Astrocyte (in vitro differentiated cells and primary cell): ENCODE results near the gene DDTL. TPM values are rescaled to one million over a fixed set of nuclear protein-coding genes. Genes with fewer than 3 reads are reported as not detected.

ENCODE experiments used
- DNase-seq: peaks from one replicate; pipeline ENCODE4 v3.0.0-alpha.2; 2010; ENCODE audit warnings: low read depth
- FAIRE-seq: peaks from 2 replicates; lab custom pipeline; 2011; peaks lifted over from hg19 to GRCh38; lab: Jason Lieb, UNC
- H2AFZ ChIP-seq: 2 replicates; pipeline ENCODE4 v1.6.0; 2012; ENCODE audit warnings: low read depth, low read length, inconsistent platforms
- H3K27ac ChIP-seq: 2 replicates; pipeline ENCODE4 v1.5.1; 2011; ENCODE audit warnings: low read depth, low read length, inconsistent platforms
- H3K27me3 ChIP-seq: 2 replicates; pipeline ENCODE4 v1.6.0; 2011; ENCODE audit warnings: low read length, inconsistent platforms; ENCODE audit not compliant: insufficient read depth
- H3K36me3 ChIP-seq: 2 replicates; pipeline ENCODE4 v1.5.1; 2011; ENCODE audit warnings: low read length, inconsistent platforms; ENCODE audit not compliant: insufficient read depth
- H3K4me1 ChIP-seq: 2 replicates; pipeline ENCODE4 v1.5.1; 2011; ENCODE audit warnings: low read length, inconsistent platforms; ENCODE audit not compliant: insufficient read depth
- H3K4me2 ChIP-seq: 2 replicates; pipeline ENCODE4 v1.6.0; 2012; ENCODE audit warnings: low read length, inconsistent platforms
- H3K4me3 ChIP-seq: 2 replicates; pipeline ENCODE4 v1.5.1; 2011; ENCODE audit warnings: low read depth, mild to moderate bottlenecking, low read length, inconsistent platforms; ENCODE audit not compliant: insufficient read depth
- H3K79me2 ChIP-seq: 2 replicates; pipeline ENCODE4 v1.6.0; 2012; ENCODE audit warnings: mild to moderate bottlenecking, low read length, inconsistent platforms; ENCODE audit not compliant: insufficient read depth
- H3K9ac ChIP-seq: 2 replicates; pipeline ENCODE4 v1.6.0; 2012; ENCODE audit warnings: mild to moderate bottlenecking, low read length, inconsistent platforms
- H3K9me3 ChIP-seq: 2 replicates; pipeline ENCODE4 v1.5.1; 2012; ENCODE audit warnings: low read depth, mild to moderate bottlenecking, low read length, inconsistent platforms; ENCODE audit not compliant: insufficient read depth
- H4K20me1 ChIP-seq: 2 replicates; pipeline ENCODE4 v1.6.0; 2012; ENCODE audit warnings: low read length, inconsistent platforms; ENCODE audit not compliant: insufficient read depth
- H3K27ac Mint-ChIP-seq: one replicate; pipeline ENCODE4 v1.8.0; 2021; ENCODE audit warnings: mild to moderate bottlenecking, mixed read lengths; ENCODE audit not compliant: unreplicated experiment
- H3K27me3 Mint-ChIP-seq: one replicate; pipeline ENCODE4 v1.8.0; 2021; ENCODE audit warnings: low read depth, mixed read lengths; ENCODE audit not compliant: unreplicated experiment
- H3K36me3 Mint-ChIP-seq: one replicate; pipeline ENCODE4 v1.8.0; 2021; ENCODE audit warnings: low read depth, mixed read lengths; ENCODE audit not compliant: unreplicated experiment
- H3K4me1 Mint-ChIP-seq: one replicate; pipeline ENCODE4 v1.8.0; 2021; ENCODE audit warnings: low read depth, mixed read lengths; ENCODE audit not compliant: unreplicated experiment
- H3K4me3 Mint-ChIP-seq: one replicate; pipeline ENCODE4 v1.8.0; 2021; ENCODE audit warnings: mild to moderate bottlenecking, moderate library complexity, mixed read lengths; ENCODE audit not compliant: unreplicated experiment
- H3K9me3 Mint-ChIP-seq: one replicate; pipeline ENCODE4 v1.8.0; 2021; ENCODE audit warnings: mild to moderate bottlenecking, mixed read lengths; ENCODE audit not compliant: unreplicated experiment
- CTCF ChIP-seq: IDR thresholded peaks from 2 replicates; pipeline ENCODE4 v1.5.1; 2011; ENCODE audit warnings: low read depth, mild to moderate bottlenecking, inconsistent platforms, low read length, moderate library complexity; ENCODE audit not compliant: insufficient read depth
- EZH2 ChIP-seq: IDR thresholded peaks from 2 replicates; pipeline ENCODE4 v1.6.1; 2012; ENCODE audit warnings: mild to moderate bottlenecking, low read length, inconsistent platforms; ENCODE audit not compliant: insufficient read depth
- total RNA-seq: library from RNA; stranded (reverse); gene quantifications from 2 replicates; pipeline ENCODE4 v1.2.1, GENCODE V29; 2021

DDTL gene
- total RNA-seq, 1 donor from 2014 or later, result 0.75 TPM

DNA sequence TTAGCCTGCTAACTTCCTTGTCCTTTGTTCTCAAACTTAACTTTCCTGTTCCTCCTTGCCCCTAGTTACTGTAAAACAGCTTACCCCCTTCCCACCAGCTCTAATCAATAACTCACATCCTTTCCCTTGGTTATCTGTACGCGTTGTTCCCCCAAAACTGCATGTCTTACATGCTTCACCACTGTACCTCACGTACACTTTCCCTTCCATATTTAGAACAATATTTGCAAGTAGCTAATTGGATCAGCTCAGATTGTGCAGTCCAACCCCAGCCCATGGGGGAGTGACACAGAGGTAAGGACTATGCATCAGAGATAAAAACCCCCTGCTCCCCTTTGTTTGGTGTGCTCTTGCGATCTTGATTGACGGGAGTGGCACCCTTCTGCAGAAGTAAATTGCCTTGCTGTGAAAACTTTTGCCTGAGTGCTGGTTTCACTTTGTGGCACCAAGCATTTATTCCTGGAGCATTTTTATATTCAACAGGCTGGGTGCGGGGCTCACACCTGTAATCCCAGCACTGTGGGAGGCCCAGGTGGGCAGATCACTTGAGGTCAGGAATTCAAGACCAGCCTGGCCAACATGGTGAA, 41.6 kb upstream of the DDTL start:
- no peak for FAIRE-seq
- no peak overlapping the region for H3K4me3 Mint-ChIP-seq

DNA sequence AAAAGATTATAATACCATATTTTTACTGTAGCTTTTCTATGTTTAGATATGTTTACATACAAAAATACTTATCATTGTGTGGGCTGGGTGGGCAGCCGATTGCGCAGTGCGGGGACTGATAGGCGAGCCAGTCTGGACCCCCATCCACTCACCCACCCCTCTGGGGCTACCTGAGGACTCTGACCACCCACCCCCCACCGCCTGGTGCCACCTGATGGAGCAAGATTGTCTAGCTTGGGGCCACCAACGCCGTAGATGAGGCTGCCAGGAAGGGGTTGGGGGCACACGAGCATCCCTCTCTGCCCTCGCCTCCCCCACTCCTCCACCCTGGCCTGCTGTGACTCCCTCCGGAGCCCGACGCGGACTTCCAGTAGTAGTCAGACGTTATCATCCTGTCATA, 40.1 kb upstream of the DDTL start:
- H2AFZ ChIP-seq, result no peak overlapping the region
- Mint-ChIP-seq H3K4me3 (no peak overlapping the region), H3K27me3 (no peaks in the 10 kb centered on the region), H3K4me1 (peaks cover under 1% of the 10 kb centered on the region), H3K9me3 (peaks cover 24% of the 10 kb centered on the region), H3K36me3 (peaks cover 33% of the 10 kb centered on the region), H3K27ac (no peak overlapping the region)
- no peak overlapping the region for H3K4me3 ChIP-seq
- H3K9ac ChIP-seq, result no peak overlapping the region
- H3K9me3 ChIP-seq, result peaks cover 6% of the 10 kb centered on the region
- no peak for TF ChIP-seq CTCF
- TF ChIP-seq EZH2, result no peak
- no peak for FAIRE-seq
- no peak for DNase-seq
- no peaks in the 10 kb centered on the region for H3K79me2 ChIP-seq
- H3K27ac ChIP-seq, result no peak overlapping the region
- H3K4me2 ChIP-seq, result no peak overlapping the region
- H3K36me3 ChIP-seq, result peaks cover 25% of the 10 kb centered on the region
- no peaks in the 10 kb centered on the region for H3K27me3 ChIP-seq
- H3K4me1 ChIP-seq, result no peaks in the 10 kb centered on the region
- peaks cover 15% of the 10 kb centered on the region for H4K20me1 ChIP-seq

More for the DNA sequence above, 41.6 kb upstream of the DDTL start:
- DNase-seq, result no peak
- H3K27ac ChIP-seq, result no peak overlapping the region
- H2AFZ ChIP-seq, result no peak overlapping the region
- Mint-ChIP-seq H3K9me3 (peaks cover 22% of the 10 kb centered on the region), H3K4me1 (peaks cover 2% of the 10 kb centered on the region), H3K27ac (no peak overlapping the region), H3K27me3 (no peaks in the 10 kb centered on the region), H3K36me3 (peaks cover 31% of the 10 kb centered on the region)
- H3K4me2 ChIP-seq, result no peak overlapping the region
- H3K4me3 ChIP-seq, result no peak overlapping the region
- no peaks in the 10 kb centered on the region for H3K27me3 ChIP-seq
- TF ChIP-seq EZH2 (no peak), CTCF (no peak)
- no peaks in the 10 kb centered on the region for H3K79me2 ChIP-seq
- peaks cover 6% of the 10 kb centered on the region for H3K9me3 ChIP-seq
- peaks cover 25% of the 10 kb centered on the region for H3K36me3 ChIP-seq
- H4K20me1 ChIP-seq, result peaks cover 15% of the 10 kb centered on the region
- no peaks in the 10 kb centered on the region for H3K4me1 ChIP-seq
- H3K9ac ChIP-seq, result no peak overlapping the region

DNA sequence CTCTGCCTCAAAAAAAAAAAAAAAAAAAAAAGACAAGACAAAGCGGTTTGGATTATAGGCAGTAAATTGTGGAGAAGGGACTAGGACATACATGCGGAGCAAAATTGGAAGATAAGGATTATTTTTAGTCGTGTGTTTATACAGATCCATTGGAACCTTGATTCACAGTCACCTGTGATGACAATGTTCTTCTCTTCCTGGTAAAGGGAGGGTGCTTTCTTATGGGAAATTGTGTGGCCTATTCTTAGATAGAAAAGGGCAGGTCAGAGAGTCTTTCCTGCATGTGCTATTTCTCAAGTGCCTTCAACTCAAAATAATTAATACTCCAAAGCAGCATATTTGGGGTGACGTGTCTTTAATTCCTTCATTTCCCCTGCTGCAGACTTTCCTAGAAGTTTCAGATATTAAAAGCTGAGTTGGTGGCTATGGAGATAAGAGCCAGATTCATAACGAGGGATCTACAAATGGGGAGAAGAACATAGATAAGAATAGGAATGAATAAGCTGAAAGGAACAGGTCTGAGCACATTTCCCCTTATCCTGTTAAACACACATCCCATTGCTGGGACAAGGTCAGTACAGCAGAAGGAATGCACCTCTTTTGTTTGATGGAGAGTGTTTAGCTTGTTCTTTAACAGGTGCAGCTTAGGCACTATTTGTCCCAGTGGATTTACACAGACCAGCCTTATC, 28.2 kb upstream of the DDTL start:
- no peak overlapping the region for H3K27ac Mint-ChIP-seq
- Histone ChIP-seq H3K4me2 (no peak overlapping the region), H3K9ac (no peak overlapping the region), H3K4me1 (no peaks in the 10 kb centered on the region), H2AFZ (no peak overlapping the region), H4K20me1 (no peaks in the 10 kb centered on the region), H3K79me2 (no peaks in the 10 kb centered on the region), H3K4me3 (no peak overlapping the region), H3K27ac (no peak overlapping the region), H3K27me3 (no peaks in the 10 kb centered on the region), H3K36me3 (no peaks in the 10 kb centered on the region), H3K9me3 (no peaks in the 10 kb centered on the region)
- no peaks in the 10 kb centered on the region for H3K27me3 Mint-ChIP-seq
- peaks cover 3% of the 10 kb centered on the region for H3K9me3 Mint-ChIP-seq
- no peaks in the 10 kb centered on the region for H3K36me3 Mint-ChIP-seq
- DNase-seq (no peak), FAIRE-seq (no peak)
- H3K4me3 Mint-ChIP-seq, result no peak overlapping the region
- no peaks in the 10 kb centered on the region for H3K4me1 Mint-ChIP-seq
- TF ChIP-seq CTCF (no peak), EZH2 (no peak)
